ENCODE measurements around the gene PCNX2.
"Not testable (repeated sequence)": the region's sequence is repeated elsewhere in the genome, so short reads cannot be mapped to it uniquely, and the experiment has no call there.

The PCNX2 gene

DNA sequence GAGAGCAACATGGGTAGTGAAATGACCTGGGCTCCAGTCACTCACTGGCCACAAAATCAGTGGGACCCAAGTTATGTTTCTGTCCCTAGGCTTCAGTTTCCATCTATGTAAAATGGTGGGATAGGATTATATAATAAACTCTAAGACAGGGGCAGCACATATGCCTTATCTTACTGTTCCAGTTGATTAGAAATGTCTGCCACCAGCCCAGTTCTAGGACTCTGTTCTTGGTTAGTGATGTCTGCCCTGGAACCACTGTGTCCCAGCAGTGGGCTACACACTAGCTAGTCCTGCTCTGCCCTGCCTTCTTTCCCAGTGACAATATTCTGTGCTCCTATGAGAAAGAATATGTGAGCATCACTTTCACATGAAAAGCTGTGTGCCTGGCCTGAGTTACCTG is 138.3 kb downstream of the PCNX2 start:
- DNase-seq (ENCODE audit: low read depth in 2 of 2), result no peak

- DNase-seq (ENCODE audit: low read depth in 2 of 2), result no peak
Measured at GRCh38 chr1:233151861-233152260, 143.7 kb downstream of the PCNX2 start.

DNA sequence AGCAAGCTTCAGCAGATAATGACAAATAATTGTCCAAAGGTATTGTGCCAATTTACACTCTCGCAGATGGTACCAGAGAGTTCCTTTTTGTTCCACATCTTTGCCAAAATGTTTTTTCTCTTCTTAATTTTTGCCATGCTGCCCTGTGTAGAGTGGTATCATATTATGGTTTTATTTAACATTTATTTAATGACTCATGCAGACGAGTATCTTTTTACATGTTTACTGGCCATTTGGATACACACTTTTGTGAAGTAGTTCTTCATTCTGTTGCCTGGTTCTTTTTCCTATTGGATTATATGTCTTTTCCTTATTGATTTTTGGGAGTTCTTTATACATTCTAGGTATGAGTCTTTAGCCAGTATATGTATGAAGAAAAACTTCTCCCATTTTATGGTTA is 151.1 kb downstream of the PCNX2 start:
- DNase-seq (ENCODE audit: low read depth in 2 of 2), result no peak

GRCh38 chr1:233143241-233143640 is 152.3 kb downstream of the PCNX2 start:
- DNase-seq (ENCODE audit: low read depth in 2 of 2), result no peak

DNA sequence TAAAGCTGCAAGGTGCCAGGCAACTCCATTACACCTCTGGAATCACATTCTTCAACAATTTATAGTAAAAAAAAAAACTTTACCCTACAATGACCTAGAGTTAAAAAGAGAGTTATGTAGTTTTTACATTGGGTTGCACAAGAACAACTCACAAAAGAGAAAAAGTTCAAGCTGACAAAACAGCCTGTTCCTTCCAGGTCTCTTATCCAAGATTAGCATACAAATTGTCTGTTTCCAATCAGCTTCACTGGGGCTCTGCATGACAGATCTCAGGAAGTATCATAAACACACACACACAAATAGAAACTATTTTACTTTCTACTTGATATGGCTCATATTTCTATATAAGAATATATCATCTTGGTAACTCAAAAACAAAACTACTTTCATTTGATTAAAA is 154.6 kb downstream of the PCNX2 start:
- DNase-seq (ENCODE audit: low read depth in 2 of 2), result no peak

- DNase-seq (ENCODE audit: low read depth in 2 of 2), result no peak
Measured at GRCh38 chr1:233140499-233140898, 155.0 kb downstream of the PCNX2 start.

GRCh38 chr1:233138788-233139585 is 156.5 kb downstream of the PCNX2 start:
- DNase-seq (ENCODE audit: low read depth in 2 of 2), result no peak

GRCh38 chr1:233135833-233136232 is 159.7 kb downstream of the PCNX2 start:
- DNase-seq (ENCODE audit: low read depth in 2 of 2), result no peak

DNA sequence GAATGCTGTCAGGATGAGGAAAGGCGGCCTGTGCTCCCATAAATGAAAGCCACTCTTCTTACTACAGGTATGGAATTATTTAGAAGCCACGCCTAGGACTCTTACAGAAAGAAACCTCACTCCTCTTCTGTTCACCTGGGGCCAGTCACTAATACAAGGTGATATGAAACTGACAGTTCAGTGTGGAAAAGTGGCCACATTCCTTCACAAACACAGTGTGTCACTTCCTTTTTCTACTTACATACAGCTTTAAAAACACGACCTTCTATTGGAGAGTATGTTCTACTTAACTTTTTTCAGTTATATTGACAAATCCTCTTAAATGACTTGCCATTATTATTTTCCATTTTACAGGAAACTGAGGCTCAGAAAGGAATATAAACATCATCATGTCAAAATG is 163.1 kb downstream of the PCNX2 start:
- no peak for DNase-seq (ENCODE audit: low read depth in 2 of 2)

GRCh38 chr1:233129031-233129430 is 166.5 kb downstream of the PCNX2 start:
- DNase-seq (ENCODE audit: low read depth in 2 of 2), result not testable (repeated sequence)

- DNase-seq (ENCODE audit: low read depth in 2 of 2), result no peak
Measured at GRCh38 chr1:233127157-233127556, 168.4 kb downstream of the PCNX2 start.

GRCh38 chr1:233122779-233123178 is 172.7 kb downstream of the PCNX2 start:
- no peak for DNase-seq (ENCODE audit: low read depth in 2 of 2)

- no peak for DNase-seq (ENCODE audit: low read depth in 2 of 2)
Measured at GRCh38 chr1:233121947-233122559, 173.5 kb downstream of the PCNX2 start.

GRCh38 chr1:233114860-233115259 is 180.7 kb downstream of the PCNX2 start:
- no peak for DNase-seq (ENCODE audit: low read depth in 2 of 2)

- no peak for DNase-seq (ENCODE audit: low read depth in 2 of 2)
Measured at GRCh38 chr1:233114159-233114558, 181.4 kb downstream of the PCNX2 start.

DNA sequence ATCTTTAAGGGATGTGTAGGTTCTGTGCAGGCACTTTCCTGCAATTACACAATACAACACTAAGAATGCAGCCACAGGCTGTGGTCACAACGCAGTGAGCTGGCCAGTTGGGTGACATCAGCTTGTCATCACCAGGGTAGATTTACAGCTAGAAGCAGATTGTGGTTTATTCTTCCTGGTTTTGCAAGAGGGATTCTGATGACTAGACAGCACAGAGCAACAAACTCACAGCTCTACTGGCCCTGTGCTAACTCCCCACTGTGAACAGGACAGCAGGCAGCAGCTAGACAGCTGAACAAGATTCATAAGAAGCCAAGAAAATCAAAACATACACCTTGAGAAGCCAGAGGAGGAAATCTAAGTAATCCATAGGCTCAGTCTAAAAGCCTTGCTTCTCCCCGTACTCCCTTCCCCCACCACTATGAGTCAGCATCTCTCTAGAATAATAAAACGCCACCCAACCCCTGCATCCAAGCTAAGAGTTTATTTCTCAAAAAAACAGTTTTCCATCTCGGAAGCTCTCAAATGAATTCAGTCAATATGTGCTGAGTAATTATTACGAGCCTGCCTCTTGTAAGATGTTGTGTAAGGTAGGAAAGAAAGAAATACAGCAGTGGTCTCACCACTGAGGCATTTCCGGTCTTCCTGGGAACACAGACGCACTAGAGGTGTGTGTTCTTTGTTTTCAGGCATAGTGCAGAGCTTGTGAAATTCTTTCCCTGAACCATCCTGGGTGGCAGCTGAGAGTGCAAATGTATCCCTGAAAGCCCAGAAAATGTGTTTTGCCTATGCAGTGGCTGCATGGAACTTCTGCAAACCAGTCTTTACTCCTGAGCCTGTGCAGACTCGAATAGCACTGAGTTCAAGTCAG is 182.3 kb downstream of the PCNX2 start:
- no peak for DNase-seq (ENCODE audit: low read depth in 2 of 2)

- no peak for DNase-seq (ENCODE audit: low read depth in 2 of 2)
Measured at GRCh38 chr1:233112186-233113008, 183.1 kb downstream of the PCNX2 start.

DNA sequence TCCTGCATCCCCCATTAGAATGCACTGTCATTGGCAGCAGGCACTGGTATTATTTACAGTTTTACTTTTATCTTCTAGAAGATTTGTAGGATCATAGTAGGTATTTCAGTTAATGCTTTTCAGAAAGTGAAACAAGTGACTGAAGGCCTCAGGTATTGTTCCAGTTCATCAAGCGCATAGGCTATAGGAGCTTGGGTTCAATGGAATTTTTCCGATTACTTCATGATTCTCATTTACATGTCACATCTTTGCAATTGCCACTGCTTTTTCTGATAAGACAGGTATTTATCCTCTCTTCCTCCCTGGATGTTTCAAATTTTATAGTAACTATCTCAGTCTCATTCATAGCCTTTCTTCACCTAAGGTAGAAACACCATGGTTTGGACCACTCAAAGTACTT is 183.8 kb downstream of the PCNX2 start:
- DNase-seq (ENCODE audit: low read depth in 2 of 2), result no peak

DNA sequence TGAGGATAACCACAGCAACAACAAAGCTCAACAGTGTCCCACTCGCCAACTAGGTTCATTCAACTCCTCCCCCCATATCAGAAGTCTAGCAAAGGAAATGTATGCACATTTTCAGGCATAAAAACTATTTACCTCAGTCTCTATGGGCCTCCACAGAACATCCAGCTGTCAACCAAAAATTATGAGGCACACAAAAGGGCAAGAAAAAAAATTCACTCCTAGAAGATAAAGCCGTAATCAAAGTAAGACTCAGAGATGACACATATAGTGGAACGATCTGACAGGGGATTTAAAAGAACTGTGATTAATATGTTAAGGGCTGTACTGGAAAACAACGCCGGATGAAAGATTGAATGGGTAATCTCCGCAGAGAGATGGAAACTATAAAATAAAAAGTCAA is 186.4 kb downstream of the PCNX2 start:
- no peak for DNase-seq (ENCODE audit: low read depth in 2 of 2)

DNA sequence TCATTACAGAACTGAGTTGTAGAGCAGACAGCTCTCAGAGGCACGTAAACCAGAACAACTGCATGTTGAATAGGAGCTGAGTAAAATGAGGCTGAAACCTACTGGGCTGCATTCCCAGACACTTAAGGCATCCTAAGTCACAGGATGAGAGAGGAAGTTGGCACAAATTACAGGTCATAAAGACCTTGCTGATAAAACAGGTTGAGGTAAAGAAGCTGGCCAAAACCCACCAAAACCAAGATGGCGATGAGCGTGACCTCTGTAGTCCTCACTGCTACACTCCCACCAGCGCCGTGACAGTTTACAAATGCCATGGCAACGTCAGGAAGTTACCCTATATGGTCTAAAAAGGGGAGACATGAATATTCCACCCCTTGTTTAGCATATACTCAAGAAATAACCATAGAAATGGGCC is 187.8 kb downstream of the PCNX2 start:
- DNase-seq (ENCODE audit: low read depth in 2 of 2), result not testable (repeated sequence)

- no peak for DNase-seq (ENCODE audit: low read depth in 2 of 2)
Measured at GRCh38 chr1:233107130-233107660, 188.3 kb downstream of the PCNX2 start.

All from stimulated activated CD8-positive, alpha-beta memory T cell treated with anti-CD3 and anti-CD28 coated beads, Interleukin-15, amount 100 ng/mL, for 4 hours (primary cell).